Fibroblast of the aortic adventitia (primary cell): ENCODE results near the gene CFAP68. TPM values are rescaled to one million over a fixed set of nuclear protein-coding genes. Genes with fewer than 3 reads are reported as not detected.

Experiments
- DNase-seq: peaks from one replicate; pipeline ENCODE4 v3.0.0-alpha.2; 2010; ENCODE audit warnings: low read depth
- H3K4me3 ChIP-seq: 2 replicates; pipeline ENCODE4 v1.5.1; 2011; ENCODE audit warnings: low read depth, mild to moderate bottlenecking, control low read depth, low read length, moderate library complexity
- total RNA-seq: library from RNA; depleted of rRNA; stranded (reverse); fragments of >200 nt; gene quantifications from 2 replicates; pipeline ENCODE4 v1.2.3, GENCODE V29; 2012; ENCODE audit warnings: low replicate concordance
- TF ChIP-seq, protein P1 (sequence below): IDR thresholded peaks from 2 replicates; pipeline ENCODE4 v1.5.1; 2011; ENCODE audit warnings: mild to moderate bottlenecking, low read length, control low read depth, inconsistent platforms; ENCODE audit not compliant: insufficient read depth

The CFAP68 gene
- total RNA-seq, 1 donor = 14.9 TPM

DNA sequence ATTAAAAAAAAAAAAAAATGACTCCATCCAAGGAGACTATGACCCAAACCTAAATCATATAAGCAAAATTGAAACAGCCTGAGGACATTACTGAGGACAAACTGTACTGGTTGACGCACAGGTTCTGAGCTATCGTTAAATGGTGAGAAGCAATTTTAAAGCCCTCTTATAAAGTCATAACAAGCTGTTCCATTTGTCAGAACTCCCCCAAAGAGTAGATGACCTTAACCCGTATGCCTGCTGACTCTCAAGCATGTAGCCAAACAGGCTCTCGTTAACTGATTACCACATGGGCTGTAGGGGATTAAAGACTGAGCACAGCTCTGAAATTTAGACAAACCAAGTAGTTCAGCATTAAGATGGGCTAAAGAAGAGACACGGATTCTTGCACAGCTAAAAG, 30.0 kb downstream of the CFAP68 start:
- DNase-seq = no peak
- H3K4me3 ChIP-seq = no peak overlapping the region
- TF ChIP-seq, protein P1, sequence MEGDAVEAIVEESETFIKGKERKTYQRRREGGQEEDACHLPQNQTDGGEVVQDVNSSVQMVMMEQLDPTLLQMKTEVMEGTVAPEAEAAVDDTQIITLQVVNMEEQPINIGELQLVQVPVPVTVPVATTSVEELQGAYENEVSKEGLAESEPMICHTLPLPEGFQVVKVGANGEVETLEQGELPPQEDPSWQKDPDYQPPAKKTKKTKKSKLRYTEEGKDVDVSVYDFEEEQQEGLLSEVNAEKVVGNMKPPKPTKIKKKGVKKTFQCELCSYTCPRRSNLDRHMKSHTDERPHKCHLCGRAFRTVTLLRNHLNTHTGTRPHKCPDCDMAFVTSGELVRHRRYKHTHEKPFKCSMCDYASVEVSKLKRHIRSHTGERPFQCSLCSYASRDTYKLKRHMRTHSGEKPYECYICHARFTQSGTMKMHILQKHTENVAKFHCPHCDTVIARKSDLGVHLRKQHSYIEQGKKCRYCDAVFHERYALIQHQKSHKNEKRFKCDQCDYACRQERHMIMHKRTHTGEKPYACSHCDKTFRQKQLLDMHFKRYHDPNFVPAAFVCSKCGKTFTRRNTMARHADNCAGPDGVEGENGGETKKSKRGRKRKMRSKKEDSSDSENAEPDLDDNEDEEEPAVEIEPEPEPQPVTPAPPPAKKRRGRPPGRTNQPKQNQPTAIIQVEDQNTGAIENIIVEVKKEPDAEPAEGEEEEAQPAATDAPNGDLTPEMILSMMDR = no peak

DNA sequence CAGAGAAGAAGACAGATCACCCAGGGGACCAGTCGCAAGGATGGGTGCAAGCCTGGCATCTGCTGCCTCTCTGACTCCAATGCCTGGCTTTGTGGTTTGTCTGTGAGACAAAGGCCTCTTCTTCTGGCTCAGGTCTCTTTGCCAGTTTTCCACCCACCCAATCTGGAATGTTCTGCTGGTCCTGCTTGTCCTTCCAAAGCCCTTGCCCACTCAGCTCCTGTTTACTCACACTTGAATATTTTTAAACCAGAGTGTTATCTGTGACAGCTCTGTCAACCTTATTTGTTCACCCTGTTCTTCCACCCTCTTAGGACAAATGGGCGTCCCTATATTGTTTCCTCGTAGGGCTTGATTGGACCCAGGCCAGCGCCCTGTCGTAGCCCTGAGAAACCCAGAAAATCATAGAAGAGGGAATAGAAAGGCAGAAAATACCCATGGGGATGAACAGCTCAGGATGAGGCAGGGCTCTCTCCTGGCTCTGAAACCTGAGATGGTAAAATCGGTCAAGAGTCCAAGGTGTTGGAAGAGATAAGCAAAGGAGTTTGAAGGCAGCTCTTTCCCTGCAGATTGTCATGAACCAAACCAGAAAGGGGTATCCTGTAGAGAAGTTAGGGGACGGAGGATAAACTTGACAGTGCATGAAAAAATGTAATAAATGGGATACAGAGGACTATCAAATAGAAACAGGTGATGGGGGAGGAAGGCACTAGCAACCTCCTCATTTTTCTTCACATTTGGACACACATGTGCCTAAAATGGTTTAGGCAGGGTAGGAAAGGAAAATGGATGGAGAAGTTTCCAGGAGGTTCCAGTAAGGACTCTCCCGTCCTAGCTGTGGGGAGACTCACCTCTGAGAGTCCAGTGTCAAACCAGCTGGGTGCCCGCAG, 31.6 kb downstream of the CFAP68 start:
- no peak for DNase-seq
- peak overlapping the region; percentile 29 for H3K4me3 ChIP-seq
- TF ChIP-seq, protein P1 = no peak

DNA sequence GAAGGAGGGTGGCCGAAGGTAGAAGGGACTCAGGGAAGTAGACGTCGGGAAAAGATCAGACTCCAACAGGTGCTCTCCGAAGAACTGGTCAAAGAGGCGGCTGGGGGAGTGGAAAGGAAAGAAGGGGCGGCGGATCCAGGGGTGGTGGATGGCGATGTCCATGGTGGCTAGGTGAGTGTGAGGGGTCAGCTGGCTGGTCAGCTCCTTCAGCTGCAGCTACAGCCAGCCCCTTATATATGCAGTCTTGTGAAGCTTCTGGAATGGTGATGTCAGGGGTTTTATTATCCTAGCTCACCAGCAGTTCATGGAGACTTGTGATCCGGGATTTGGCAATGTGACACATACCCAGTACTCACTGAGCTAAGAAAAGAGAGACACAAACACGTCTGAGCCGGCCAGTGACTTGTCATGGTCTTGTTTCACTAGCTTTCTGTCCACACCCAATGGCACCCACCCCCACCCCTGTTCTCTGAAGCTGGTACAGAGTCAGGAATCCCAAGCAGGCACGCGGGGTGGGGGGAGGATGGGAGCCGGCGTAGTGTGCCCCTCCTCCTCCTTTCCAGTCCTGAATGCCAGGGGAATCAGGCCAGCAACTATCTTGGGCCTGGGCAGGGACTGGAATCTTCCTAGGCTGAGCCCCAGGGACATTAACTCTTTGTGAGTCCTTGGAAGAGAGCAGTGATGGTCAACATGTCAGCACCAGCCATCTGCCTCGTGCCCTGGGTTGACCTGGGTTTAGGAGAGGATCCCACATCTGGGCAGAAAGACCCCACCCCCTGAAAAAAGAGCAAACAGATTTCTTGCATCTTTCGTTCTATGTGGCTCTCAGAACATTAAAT, 32.4 kb downstream of the CFAP68 start, which contains the start of gene CRYAB:
TSS of gene CRYAB (minus strand) at position 208 of the 839 bp plus-strand sequence. CDS start at position 162, 46 bp downstream.
- peak; percentile 89 for DNase-seq
- TF ChIP-seq, protein P1 = no peak
- peak within 1 kb of the TSS; percentile 55 for H3K4me3 ChIP-seq

DNA sequence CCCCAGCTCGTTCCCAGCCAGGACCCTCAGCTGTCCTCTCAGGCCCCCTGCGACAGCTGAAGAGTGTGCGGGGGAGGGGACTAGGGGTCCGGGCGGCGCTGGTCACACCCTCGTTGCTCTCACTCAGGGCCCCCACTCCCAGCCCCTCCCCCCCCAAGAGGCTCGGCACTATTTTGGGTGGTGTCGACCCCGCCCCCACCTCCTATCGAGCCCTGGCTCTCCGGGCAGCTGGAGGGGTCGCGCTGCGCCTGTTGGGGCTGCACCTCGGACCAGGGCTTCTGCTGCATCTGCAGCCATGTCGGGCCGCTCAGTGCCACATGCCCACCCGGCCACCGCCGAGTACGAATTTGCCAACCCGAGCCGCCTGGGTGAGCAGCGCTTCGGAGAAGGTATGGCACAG, 33.2 kb downstream of the CFAP68 start, which contains the start of gene HSPB2:
TSS of gene HSPB2 (plus strand) at position 200 of the 400 bp plus-strand sequence. CDS start at position 296, 96 bp downstream.
- TF ChIP-seq, protein P1 = no peak
- DNase-seq = no peak
- peak within 1 kb of the TSS; percentile 55 for H3K4me3 ChIP-seq

DNA sequence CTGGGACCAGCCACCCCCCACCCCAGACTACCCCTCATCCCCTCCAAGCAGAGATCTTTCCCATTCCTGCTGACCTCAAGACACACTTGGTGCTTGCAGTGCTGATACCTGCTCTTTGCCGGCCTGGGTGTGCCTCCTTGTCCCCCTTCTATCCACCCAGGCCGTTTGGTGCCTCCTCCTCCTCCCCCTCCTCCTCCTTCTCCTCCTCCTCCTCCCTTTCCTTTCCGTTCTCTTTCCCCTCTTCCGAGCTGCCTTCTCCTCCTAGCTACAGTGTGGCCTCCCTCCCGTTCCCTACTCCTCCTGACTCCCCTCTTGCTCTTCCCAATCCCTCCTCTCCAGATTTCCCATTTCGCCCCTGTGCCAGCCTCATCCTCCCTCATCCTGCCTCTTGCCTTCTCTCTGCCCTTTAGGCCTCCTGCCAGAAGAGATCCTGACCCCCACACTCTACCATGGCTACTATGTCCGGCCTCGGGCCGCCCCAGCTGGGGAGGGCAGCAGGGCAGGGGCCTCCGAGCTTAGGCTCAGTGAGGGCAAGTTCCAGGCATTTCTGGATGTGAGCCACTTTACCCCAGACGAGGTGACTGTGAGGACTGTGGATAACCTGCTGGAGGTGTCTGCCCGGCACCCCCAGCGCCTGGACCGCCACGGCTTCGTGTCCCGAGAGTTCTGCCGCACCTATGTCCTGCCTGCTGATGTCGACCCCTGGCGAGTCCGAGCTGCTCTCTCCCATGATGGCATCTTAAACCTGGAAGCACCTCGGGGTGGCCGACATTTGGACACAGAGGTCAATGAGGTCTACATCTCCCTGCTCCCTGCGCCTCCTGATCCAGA, 33.9 kb downstream of the CFAP68 start:
- TF ChIP-seq, protein P1 = no peak
- H3K4me3 ChIP-seq = peak overlapping the region; percentile 55
- no peak for DNase-seq

DNA sequence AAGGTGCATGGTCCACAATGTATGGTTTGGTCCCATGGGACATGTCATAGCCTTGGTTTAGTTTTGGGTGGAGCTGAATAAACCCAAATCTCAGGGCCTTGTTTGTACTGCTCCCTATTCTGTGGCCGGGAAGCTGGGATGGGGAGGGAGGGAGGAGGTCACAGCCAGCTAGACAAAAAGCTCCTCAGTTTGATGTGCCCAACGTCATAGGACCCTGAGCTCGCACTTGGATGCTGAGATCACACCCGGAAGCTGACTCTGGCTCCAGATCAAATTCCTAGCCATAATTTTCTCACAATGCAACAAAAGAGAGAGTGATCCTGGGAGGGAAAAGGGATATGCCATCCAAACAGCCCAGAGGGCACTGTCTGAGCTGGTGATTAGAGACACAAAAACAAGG, 34.7 kb downstream of the CFAP68 start:
- H3K4me3 ChIP-seq = peak overlapping the region; percentile 55
- TF ChIP-seq, protein P1 = no peak
- peak; percentile 86 for DNase-seq
